ENCODE results near the gene BBOF1.
"Not testable (repeated sequence)": the region's sequence is repeated elsewhere in the genome, so short reads cannot be mapped to it uniquely, and the experiment has no call there.

BBOF1 gene

GRCh38 chr14:74111395-74112216, 92.5 kb downstream of the BBOF1 start:
- peak; percentile 63 for ATAC-seq
- not testable (repeated sequence) for H3K4me3 Mint-ChIP-seq

More at GRCh38 chr14:74111395-74112216, 92.5 kb downstream of the BBOF1 start:
- H3K36me3 Mint-ChIP-seq = peaks cover 36% of the 10 kb centered on the region
- not testable (repeated sequence) for H3K27ac Mint-ChIP-seq, H3K4me1 Mint-ChIP-seq, H3K9me3 Mint-ChIP-seq, H3K27me3 Mint-ChIP-seq

Data from stimulated activated memory B cell treated with anti-CD40 and anti-IgM and Interleukin-4, amounts not matched to agents 10 μg/mL and 1 μg/mL and 100 μg/mL, for 72 hours (primary cell).